Gastroesophageal sphincter (tissue), 3 donors: ENCODE data around the gene DIAPH2.

Experiments used
- CTCF ChIP-seq, 4 experiments: fragments of 200-600 bp in 2 of 4; fragments of 450-650 bp in 2 of 4; sonication (generic) in 1 of 4; IDR thresholded peaks; one replicate each; pipeline ENCODE4 v1.5.1; 2017 to 2019; ENCODE audit warnings: antibody characterized with exemption in 4 of 4, mild to moderate bottlenecking in 2 of 4, moderate library complexity in 2 of 4
- EP300 ChIP-seq: sonication (generic); formaldehyde crosslinking; IDR thresholded peaks from one replicate; pipeline ENCODE4 v1.6.1; 2017; ENCODE audit warnings: antibody characterized with exemption, mild to moderate bottlenecking
- POLR2A ChIP-seq, 2 donors: fragments of 450-650 bp; IDR thresholded peaks; one replicate each; pipeline ENCODE4 v1.6.1; 2017; ENCODE audit warnings: antibody characterized with exemption in 2 of 2, mild to moderate bottlenecking in 2 of 2, moderate library complexity in 1 of 2
- POLR2AphosphoS5 ChIP-seq: sonication (generic); formaldehyde crosslinking; IDR thresholded peaks from one replicate; pipeline ENCODE4 v1.6.1; 2017; ENCODE audit warnings: antibody characterized with exemption

GRCh38 chrX:96838537-96838936 is 153.9 kb downstream of the DIAPH2 start:
- TF ChIP-seq POLR2AphosphoS5: no peak
- no peak for TF ChIP-seq CTCF (IDR thresholded peaks at IDR 0.05)
- no peak for TF ChIP-seq POLR2A (IDR thresholded peaks at IDR 0.05)
- TF ChIP-seq EP300: no peak
